CD4-positive, alpha-beta T cell treated with Interferon alpha-2 for 1 hour (primary cell): ENCODE results near the gene ZBED5.
"Not testable (repeated sequence)": the region's sequence is repeated elsewhere in the genome, so short reads cannot be mapped to it uniquely, and the experiment has no call there.

Experiments
- DNase-seq, 2 donors: peaks; one replicate each; pipeline ENCODE4 v3.0.0-alpha.2; 2020 to 2022

ZBED5 gene

DNA sequence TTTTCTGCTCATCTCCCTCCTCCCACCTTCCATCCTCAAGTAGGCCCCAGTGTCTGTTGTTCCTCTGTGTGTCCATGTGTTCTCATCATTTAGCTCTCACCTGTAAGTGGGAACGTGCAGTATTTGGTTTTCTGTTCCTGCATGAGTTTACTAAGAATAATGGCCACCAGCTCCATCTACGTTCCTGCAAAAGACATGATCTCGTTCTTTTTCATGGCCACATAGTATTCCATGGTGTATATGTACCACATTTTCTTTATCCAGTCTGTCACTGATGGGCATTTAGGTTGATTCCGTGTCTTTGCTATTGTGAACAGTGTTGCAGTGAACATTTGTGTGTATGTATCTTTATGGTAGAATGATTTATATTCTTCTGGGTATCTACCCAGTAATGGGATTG is 21.0 kb downstream of the ZBED5 start:
- not testable (repeated sequence) for DNase-seq

DNA sequence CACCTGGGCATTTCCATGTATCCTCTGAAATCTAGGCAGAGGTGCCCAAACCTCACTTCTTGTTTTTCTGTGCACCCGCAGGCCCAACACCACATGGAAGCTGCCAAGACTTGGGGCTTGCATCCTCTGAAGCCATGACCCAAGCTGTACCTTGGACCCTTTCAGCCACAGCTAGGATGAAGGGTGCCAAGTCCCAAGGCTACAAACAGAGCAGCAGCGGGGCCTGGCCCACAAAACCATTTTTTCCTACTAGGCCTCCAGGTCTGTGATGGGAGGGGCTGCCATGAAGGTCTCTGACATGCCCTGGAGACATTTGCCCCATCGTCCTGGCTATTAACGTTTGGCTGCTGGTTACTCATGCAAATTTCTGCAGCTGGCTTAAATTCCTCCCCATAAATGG is 28.7 kb downstream of the ZBED5 start:
- no peak for DNase-seq

DNA sequence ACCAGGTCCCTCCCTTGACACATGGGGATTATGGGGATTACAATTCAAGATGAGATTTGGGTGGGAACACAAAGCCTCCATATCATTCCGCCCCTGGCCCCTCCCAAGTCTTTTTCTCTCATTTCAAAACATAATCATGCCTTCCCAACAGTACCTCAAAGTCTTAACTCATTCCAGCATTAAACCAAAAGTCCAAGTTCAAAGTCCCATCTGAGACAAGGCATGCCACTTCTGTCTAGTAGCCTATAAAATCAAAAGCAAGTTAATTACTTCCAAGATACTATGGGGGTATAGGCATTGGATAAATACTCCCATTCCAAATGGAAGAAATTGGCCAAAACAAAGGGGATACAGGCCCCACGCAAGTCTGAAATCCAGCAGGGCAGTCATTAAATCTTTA is 29.5 kb downstream of the ZBED5 start:
- DNase-seq, result no peak

DNA sequence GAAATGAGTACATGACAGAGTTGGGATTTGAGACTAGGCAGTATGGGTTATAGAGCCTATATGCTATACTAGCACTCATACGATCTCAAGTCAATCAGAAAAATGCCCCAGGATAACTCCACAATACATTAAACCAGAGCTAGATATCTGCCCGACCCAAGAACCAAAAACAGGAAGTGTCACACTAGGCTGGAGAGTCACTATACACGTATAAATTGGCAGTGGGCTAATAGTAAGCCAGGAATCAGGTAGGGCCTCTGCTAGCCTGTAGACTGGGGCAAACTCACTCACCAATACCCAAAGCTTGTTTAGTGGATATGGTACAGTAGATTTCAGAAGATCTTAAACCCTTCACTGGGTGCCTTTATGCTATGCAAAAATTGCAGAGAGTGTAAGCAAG is 33.0 kb downstream of the ZBED5 start:
- peak in 1 of 2 donors; percentile 4 for DNase-seq

DNA sequence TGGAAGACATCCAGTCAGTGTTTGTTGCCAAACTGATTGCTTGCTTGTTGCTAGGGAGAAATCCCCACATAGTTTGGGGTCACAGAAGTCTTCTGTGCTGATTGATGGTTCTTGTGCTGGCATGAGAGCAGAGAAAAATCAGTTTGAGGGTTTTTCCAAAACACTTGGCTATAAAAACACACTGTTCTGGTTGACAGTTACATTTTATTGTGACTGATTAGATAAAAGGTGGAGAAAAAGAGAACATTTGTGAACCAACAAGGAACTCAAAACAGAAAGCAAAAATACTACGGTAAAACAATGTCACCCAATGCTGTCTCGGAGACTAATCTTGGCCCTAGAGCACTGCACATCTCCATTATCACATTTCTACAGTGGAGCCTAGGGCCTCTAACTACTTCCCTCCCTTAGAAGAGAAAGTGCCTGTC is 34.7 kb downstream of the ZBED5 start:
- no peak for DNase-seq

DNA sequence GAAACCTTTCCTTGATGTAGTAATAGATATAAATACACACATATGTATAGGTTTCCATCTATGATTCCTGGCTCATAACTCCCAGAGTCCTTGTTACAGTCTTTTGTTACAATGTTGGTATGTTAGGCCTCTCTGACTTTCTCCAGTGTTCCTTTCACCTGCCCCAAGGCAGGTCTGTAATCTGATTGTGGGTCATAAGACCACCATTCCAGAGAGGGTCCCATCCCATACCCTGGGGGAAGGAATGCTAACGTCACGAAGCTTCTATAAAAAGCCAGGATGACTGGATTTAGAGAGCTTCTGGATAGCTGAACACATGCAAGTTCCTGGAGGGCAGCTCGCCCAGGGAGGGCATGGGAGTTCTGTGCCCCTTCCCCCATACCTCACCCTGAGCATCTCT is 35.4 kb downstream of the ZBED5 start:
- DNase-seq, result not testable (repeated sequence)

DNA sequence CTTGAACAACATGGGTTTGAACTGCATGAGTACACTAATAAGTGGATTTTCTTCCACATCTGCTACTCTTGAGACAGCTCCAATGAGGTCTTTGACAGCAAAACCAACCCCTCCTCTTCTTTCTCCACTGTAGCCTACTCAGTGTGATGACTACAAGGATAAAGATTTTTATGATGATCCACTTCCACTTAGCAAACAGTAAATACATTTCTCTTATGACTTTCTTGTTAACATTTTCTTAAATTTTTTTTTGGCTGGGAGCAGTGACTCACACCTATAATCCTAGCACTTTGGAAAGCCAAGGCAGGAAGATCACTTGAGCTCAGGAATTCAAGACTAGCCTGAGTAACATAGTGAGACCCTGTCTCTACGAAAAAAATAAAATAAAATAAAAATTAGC is 39.3 kb downstream of the ZBED5 start:
- no peak for DNase-seq

DNA sequence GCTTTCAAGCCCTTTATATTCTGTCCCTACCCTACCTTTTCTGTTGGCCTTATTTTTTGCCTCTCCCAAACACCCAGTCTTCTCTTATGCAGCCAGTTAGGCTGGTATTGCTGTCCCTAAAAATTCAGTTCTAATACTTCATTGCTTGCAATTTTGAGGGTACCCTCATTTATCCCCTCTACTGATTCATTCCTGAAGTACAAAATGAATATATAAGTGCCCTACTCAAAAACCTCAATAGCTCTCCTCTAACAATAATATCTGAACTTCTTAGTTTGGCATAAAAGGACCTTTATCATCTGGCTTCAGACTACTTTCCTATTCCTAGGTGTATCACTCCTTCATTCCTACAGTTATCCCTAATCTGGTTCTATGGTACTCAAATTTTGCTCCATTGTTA is 43.9 kb downstream of the ZBED5 start:
- no peak for DNase-seq

DNA sequence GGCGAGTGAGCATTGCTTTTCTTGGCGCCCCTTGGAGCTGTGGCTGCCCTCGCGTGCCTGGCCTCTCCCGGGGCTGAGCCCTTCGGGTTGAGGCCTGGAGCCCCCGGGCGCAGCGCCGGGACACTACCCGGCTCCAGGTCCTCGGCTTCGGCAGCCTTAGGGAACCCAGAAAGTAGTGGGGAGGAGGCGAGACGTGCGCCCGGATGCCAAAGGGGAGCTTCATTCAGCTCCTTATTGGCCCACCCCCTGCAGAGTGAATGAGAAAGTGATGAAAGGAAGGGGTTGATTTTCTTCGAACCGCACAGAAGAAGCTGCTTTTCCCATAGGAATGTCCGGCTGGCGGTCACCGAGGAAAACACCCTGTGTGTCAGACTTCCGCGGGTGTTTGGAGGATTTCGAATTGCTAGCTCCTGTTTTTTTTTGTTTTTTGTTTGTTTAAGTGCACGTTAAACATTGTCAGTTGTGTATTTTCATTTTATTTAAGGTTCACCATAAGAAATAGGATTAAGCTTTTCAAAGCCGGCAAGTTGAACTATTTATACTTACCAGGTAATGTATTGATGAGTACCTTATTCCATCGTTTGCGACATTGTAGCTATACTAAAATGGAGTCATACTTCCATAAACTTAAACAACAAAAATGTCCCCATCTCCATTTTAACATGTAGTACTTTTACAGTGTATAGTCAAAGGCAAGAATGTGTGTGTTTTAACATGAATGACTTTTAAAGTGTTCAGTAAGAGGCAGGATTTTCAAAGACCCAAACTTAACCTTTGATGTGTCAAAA is 48.3 kb downstream of the ZBED5 start:
- DNase-seq, result peak; percentile 17 to 47

DNA sequence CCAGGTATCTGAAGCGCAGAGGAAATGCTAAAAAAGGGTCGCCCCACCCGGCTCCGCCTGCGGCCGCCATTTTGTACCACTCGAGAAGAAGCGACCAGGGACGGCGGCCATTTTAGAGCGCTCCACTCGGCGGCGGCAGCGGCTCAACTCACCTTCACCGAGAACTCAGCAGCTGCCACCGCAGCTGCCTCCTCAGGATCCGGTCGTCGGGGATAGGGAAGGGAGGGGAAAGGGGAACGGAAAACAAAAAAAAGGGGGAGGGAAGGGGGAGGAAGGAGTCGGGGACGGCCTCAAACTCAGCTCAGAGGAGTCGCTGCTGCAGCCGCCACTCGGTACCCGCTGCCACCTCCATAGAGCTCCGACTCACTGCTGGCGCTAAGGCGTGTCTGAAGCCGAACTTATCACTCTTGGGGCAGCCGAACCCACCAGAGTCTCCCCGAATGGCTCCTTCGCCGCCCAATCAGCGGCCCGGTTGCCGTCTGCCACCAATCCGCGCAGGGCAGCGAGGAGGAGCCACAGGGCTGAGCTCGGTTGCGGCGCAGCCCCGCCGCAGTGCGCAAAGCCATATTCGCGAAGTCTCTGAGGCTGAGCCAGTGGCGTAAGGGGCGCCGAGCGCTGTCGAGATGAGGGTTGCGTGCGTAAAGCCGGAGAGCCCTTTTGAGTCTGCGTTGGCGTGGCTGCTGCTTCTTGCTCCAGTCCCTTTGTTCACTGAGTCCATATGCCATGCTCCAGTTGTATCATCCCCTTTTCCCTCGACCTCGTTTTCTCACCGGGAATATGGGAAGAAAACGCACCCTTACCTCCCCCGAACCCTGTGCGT is 49.1 kb downstream of the ZBED5 start, which contains the start of gene EIF4G2:
Gene EIF4G2 (minus strand): TSS at position 374 of the 820 bp plus-strand sequence.
- DNase-seq, result peak; percentile 98 to 99

DNA sequence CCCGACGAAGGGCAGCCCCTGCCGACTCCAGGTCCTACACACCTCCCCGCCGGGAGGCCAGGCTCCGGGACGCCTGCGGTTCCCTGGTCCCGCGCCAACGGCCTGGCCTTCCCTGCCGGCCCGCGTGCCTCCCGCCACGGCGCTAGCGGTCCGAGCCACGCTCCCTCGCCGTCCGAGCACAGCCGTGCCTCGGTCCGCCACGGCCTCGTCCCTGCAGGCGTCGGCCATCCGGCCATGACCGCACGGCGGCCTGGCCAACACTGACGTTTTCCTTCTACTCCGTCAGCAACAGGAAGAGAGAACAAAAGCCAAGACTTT is 49.7 kb downstream of the ZBED5 start:
- no peak for DNase-seq

DNA sequence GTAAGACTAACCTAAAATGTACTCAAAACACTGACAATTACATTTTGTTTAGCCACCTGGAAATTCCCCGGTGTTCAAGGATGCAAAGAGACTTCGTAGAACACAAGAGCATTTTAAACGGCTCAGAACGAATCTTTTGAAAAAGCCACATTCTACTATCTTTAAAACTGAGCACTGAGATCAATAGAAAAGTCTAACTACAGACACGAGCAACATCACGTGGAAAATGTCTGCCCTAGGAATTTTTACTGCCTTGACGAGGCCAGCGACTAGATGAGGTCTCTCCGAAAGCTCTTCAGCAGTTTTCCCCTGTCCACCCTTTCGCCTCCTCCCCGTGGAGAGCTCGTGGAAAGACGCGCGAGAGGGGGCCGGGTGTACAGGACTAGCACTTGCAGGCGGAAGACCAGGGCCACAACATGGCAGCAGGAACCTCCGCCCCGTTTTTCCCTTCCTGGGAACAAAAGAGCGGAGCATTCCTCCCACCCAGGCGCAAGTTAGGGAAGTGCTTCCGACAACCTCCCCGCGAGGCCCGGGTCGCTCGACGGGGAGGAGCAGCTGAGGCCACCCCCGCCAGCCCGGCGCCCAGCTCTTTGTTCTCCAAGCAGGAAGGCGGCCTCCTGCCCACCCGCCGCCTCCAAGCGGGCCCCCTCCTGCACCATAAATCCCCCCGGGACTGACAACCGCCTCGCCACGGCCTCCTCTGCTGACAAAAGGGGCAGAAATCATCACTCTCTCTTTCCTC is 50.2 kb downstream of the ZBED5 start:
- peak; percentile 30 to 53 for DNase-seq

DNA sequence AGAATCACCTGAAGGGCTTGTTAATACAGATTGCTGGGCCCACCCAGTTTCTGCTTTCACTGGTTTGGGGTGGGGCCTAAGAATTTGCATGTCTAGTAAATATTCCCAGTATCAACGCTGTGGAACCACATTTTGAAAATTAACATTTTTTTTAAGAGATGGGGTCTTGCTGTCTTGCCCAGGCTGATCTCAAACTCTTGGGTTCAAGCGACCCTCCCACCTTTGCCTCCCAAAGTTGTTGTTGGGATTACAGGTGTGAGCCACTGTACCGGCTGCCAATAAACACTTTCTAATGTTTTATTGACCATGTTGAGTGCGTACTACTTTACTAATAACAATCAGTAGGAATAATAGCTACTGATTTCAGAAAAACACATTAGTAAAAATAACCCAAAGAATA is 51.6 kb downstream of the ZBED5 start:
- no peak for DNase-seq

DNA sequence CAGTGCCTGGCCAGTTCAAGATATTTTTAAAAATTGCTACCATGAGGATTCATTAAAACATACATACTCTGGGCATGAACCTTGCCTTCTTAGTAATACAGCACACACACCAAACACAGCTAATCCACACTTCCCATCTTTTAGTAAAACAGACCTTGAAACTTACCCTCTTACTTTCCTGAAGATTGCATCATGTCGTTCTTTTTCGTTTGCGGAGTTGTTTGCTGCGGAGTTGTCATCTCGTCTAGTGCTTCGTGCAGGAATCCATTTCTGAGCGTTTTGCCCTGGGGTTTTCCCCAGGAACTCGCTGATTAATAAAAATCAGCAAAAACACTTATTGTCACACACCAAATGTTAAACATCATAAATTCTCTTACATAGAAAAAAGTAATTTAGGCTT is 52.1 kb downstream of the ZBED5 start:
- DNase-seq, result no peak

DNA sequence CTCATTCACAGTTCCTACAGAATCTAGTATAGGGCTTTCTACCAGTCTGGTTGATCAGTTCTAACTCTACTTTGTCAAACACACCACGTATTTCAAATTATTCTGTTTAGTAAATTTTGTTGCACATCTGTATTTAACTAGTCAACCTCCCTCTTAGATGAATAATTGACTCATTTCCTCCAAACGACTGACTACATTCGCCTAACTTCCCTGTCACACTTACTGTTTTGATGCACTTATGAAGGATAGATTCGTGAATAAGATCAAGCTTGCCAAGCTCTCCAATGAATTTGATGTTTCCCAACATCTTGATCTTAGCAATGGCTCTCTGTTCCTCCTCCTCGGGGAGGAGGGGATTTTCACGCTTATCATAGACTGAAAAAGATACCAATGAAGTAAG is 54.2 kb downstream of the ZBED5 start:
- DNase-seq, result no peak
